HEK293T (cell line): Measurements from ENCODE around the gene DNER.

Source experiments
- CTCF ChIA-PET: fragments of 350-600 bp; formaldehyde crosslinking; extraction: SDS; loops from one replicate; lab custom pipeline; 2021; ENCODE audit warnings: antibody characterized with exemption, inconsistent platforms; lab: Yijun Ruan, JAX
- POLR2A ChIA-PET: fragments of 350-600 bp; formaldehyde crosslinking; extraction: SDS; loops from one replicate; lab custom pipeline; 2020; ENCODE audit warnings: antibody characterized with exemption, inconsistent platforms; lab: Yijun Ruan, JAX
- DNase-seq: peaks from one replicate; pipeline ENCODE4 v3.0.0; 2012; ENCODE audit warnings: mixed read lengths; ENCODE audit errors: extremely low spot score
- ARNT ChIP-seq: fragments of 450-650 bp; IDR thresholded peaks from 2 replicates; pipeline ENCODE4 v1.6.1; 2017; ENCODE audit warnings: mild to moderate bottlenecking
- BHLHE40 ChIP-seq: fragments of 450-650 bp; IDR thresholded peaks from 2 replicates; pipeline ENCODE4 v1.6.1; 2016; ENCODE audit warnings: mild to moderate bottlenecking, moderate library complexity, borderline replicate concordance
- CTBP1 ChIP-seq: fragments of 450-650 bp; IDR thresholded peaks from 2 replicates; pipeline ENCODE4 v1.6.1; 2016; ENCODE audit warnings: borderline replicate concordance
- ELF4 ChIP-seq: fragments of 450-650 bp; IDR thresholded peaks from 2 replicates; pipeline ENCODE4 v1.6.1; 2017; ENCODE audit warnings: antibody characterized with exemption
- FOXA1 ChIP-seq: fragments of 450-650 bp; IDR thresholded peaks from 2 replicates; pipeline ENCODE4 v1.6.1; 2016; ENCODE audit warnings: mild to moderate bottlenecking
- FOXK2 ChIP-seq: fragments of 450-650 bp; IDR thresholded peaks from 2 replicates; pipeline ENCODE4 v1.6.1; 2016; ENCODE audit warnings: mild to moderate bottlenecking
- FOXM1 ChIP-seq: fragments of 450-650 bp; IDR thresholded peaks from 2 replicates; pipeline ENCODE4 v1.6.1; 2017; ENCODE audit warnings: mild to moderate bottlenecking, borderline replicate concordance
- HDGF ChIP-seq: fragments of 450-650 bp; IDR thresholded peaks from 2 replicates; pipeline ENCODE4 v1.6.1; 2017; ENCODE audit warnings: antibody characterized with exemption, borderline replicate concordance
- L3MBTL2 ChIP-seq: fragments of 450-650 bp; conservative IDR thresholded peaks from 2 replicates; pipeline ENCODE4 v1.6.1; 2016; ENCODE audit warnings: mild to moderate bottlenecking
- LEF1 ChIP-seq: fragments of 450-650 bp; IDR thresholded peaks from 2 replicates; pipeline ENCODE4 v1.6.1; 2017; ENCODE audit warnings: mild to moderate bottlenecking, borderline replicate concordance
- NFRKB ChIP-seq: fragments of 450-650 bp; IDR thresholded peaks from 2 replicates; pipeline ENCODE4 v1.6.1; 2016; ENCODE audit warnings: mild to moderate bottlenecking, moderate library complexity
- SP1 ChIP-seq: fragments of 450-650 bp; IDR thresholded peaks from 2 replicates; pipeline ENCODE4 v1.6.1; 2017
- SUZ12 ChIP-seq: fragments of 450-650 bp; IDR thresholded peaks from 2 replicates; pipeline ENCODE4 v1.6.1; 2016; ENCODE audit warnings: mild to moderate bottlenecking
- TARDBP ChIP-seq: fragments of 450-650 bp; IDR thresholded peaks from 2 replicates; pipeline ENCODE4 v1.6.1; 2016
- ZNF384 ChIP-seq: fragments of 450-650 bp; IDR thresholded peaks from 2 replicates; pipeline ENCODE4 v1.6.1; 2016
- TF ChIP-seq, protein P1 (sequence below): fragments of 450-650 bp; IDR thresholded peaks from 2 replicates; pipeline ENCODE4 v1.6.1; 2016

The DNER gene

DNA sequence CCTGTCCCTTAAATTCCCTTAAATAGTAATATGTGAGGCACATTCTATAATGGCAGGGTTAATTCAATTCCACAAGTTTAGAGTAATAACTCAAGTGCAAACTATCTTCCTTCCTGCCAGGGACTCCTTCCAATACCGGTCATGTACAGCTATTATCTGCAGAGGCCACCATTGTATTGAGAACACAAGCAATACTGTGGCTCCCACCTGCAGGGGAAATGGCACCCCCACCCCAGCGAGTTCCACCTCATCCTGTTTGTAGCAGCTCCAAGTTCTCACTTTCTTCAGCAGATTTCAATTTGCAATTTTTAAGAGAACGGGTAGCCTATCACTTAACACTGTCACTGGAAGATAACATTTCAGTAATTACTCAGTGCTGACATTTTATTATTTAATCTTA, 271.2 kb downstream of the DNER start:
- DNase-seq = no peak
- TF ChIP-seq SP1 (no peak), ELF4 (no peak), FOXM1 (no peak), HDGF (no peak), L3MBTL2 (no peak), SUZ12 (no peak), NFRKB (no peak), CTBP1 (no peak), ARNT (no peak), ZNF384 (no peak), BHLHE40 (no peak), FOXA1 (no peak), TARDBP (no peak), LEF1 (no peak)
- TF ChIP-seq, protein P1, sequence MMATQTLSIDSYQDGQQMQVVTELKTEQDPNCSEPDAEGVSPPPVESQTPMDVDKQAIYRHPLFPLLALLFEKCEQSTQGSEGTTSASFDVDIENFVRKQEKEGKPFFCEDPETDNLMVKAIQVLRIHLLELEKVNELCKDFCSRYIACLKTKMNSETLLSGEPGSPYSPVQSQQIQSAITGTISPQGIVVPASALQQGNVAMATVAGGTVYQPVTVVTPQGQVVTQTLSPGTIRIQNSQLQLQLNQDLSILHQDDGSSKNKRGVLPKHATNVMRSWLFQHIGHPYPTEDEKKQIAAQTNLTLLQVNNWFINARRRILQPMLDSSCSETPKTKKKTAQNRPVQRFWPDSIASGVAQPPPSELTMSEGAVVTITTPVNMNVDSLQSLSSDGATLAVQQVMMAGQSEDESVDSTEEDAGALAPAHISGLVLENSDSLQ = no peak
- POLR2A ChIA-PET = no interaction called here
- CTCF ChIA-PET = no interaction called here

DNA sequence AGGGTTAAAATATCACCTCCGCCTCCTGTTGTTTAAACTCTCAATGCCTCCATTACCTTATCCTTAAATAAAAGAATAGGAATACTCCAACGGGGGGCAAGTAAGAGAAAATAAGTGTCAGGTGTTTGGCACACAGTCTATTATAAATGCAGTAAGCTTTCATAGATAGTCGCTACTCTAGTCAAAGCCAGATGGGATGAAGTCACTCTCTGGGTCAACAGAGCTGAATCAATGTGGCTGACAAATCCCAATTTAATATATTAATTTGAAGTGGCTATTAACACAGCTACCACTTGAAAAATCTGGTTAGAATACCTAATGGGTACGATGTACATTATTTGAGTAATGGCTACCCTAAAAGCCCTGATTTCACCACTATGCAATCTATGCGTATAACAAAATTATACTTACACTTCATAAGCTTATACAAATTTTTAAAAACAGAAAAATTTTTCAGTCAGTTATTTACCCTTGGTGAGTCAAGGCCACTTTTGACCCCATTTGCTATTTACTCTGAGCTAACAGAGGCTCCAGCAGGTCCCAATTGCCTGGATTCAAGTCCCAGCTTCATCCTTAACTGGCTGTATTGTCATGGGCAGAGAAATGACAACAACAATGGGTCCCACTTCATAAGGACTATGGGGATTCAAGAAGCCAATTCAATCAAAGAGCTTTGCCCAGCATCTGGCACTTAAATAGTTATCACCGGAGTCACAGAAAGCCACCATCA, 275.8 kb downstream of the DNER start:
- ChIA-PET POLR2A (no interaction called here), CTCF (no interaction called here)
- DNase-seq = no peak
- TF ChIP-seq NFRKB = no peak
- no peak for TF ChIP-seq SP1
- TF ChIP-seq FOXK2 = no peak
- TF ChIP-seq LEF1 = no peak
- no peak for TF ChIP-seq ARNT
- no peak for TF ChIP-seq L3MBTL2
- no peak for TF ChIP-seq CTBP1
- TF ChIP-seq ELF4 = no peak
- TF ChIP-seq BHLHE40 = no peak
- no peak for TF ChIP-seq TARDBP
- TF ChIP-seq HDGF = no peak
- TF ChIP-seq, protein P1 = no peak
- TF ChIP-seq FOXA1 = no peak
- TF ChIP-seq FOXM1 = no peak
- no peak for TF ChIP-seq SUZ12
- TF ChIP-seq ZNF384 = no peak

DNA sequence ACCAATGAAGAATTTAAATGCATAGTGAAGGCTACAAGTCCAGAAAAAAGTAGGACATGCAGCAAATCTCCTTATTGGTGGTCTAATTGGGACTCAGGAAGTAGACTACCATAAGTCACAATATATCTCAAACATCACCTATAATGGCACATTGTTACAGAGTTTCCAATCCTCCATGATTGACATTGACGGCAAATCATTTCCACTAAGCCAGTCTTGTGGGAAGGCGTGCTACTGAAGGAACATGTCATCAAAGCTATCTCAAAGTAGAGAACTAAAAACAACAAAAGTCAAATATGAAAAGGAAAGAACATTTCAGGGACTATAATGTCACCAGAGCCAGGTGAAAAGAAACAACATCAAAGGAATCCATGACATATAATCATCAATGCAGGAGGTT, 276.9 kb downstream of the DNER start:
- no peak for TF ChIP-seq SUZ12
- no peak for TF ChIP-seq FOXK2
- no peak for TF ChIP-seq L3MBTL2
- TF ChIP-seq CTBP1 = no peak
- no peak for TF ChIP-seq FOXA1
- TF ChIP-seq FOXM1 = no peak
- TF ChIP-seq BHLHE40 = no peak
- TF ChIP-seq HDGF = no peak
- TF ChIP-seq, protein P1 = no peak
- no peak for TF ChIP-seq TARDBP
- TF ChIP-seq ARNT = no peak
- TF ChIP-seq ZNF384 = no peak
- TF ChIP-seq LEF1 = no peak
- no peak for TF ChIP-seq ELF4
- no peak for TF ChIP-seq NFRKB
- TF ChIP-seq SP1 = no peak
- no peak for DNase-seq
- CTCF ChIA-PET = no interaction called here
- POLR2A ChIA-PET = no interaction called here

DNA sequence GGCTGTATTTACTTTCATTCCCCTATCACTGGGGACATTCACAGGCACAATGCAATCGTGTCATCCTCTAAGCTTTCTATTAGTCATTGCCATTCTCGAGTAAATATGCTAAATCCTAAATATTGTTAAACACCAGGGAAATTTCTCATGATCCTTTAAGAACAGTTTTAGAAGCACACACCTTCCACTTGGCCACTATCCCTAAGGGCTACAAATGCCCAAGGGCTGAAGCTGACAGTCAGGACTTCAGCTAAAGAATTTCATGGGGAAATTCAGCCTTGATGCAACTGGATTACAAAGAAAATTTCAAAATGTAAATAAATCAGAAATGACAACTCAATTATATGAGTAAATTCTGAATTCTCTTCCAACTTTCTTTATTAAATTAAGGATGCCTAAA, 280.2 kb downstream of the DNER start:
- TF ChIP-seq TARDBP = no peak
- TF ChIP-seq LEF1 = no peak
- TF ChIP-seq HDGF = no peak
- DNase-seq = no peak
- ChIA-PET CTCF (interaction anchor here (0.6 kb wide), 1 partner anchor 8 kb away, joined by 3 read pairs; no protein-coding TSS in a partner anchor), POLR2A (no interaction called here)

DNA sequence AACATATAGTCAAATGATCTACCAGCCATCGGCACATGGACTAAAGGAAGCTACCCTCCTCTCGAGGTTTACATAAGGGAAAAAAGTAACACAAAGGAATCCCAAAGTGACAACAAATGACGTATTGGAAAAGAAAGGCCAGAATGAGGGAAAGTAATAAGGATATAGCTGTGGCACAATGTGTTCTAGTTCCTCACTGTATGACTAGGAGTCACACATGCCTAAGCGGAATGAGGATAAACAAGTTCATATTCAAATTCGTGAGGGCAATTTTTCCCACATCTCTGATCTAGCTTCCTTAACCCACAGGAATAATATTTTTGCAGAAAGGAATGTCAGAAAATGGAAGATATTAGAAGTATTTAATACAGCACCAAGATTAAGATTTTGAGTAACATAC, 281.0 kb downstream of the DNER start:
- no peak for DNase-seq
- ChIA-PET CTCF (no interaction called here), POLR2A (no interaction called here)
- TF ChIP-seq ARNT (no peak), SUZ12 (no peak), BHLHE40 (no peak), L3MBTL2 (no peak), LEF1 (no peak), FOXM1 (no peak), HDGF (no peak)
- TF ChIP-seq, protein P1 = no peak
